Kidney (tissue), 2 donors: ENCODE measurements around the gene ATP6V1G2. TPM values are rescaled to one million over a fixed set of nuclear protein-coding genes. Genes with fewer than 3 reads are reported as not detected.

Experiments used
- polyA plus RNA-seq: library from polyadenylated mRNA; stranded (reverse); fragments of 350-450 nt; fragmentation: Illumina TruSeq; extraction: RNeasy Lipid Tissue Mini Kit (QIAGEN cat#74804); gene quantifications from one replicate; pipeline ENCODE4 v1.2.3, GENCODE V29; 2014; ENCODE audit warnings: low read depth, low replicate concordance; ENCODE audit not compliant: insufficient read depth
- total RNA-seq: library from RNA; stranded (reverse); fragmentation: NEBNext Ultra II Directional; extraction: Animal tissue kit (Norgen Biotek cat#: 25700); gene quantifications from one replicate; pipeline ENCODE4 v1.2.1, GENCODE V29; 2021
- donor health status: DM: yes; HTN: yes; CAD: no.

ATP6V1G2 gene
- total and polyA plus RNA-seq, 2 donors from 2014 or later: 1.2 to 6.0 TPM

Other genes with a start within 250 kb of the ATP6V1G2 start
Only the 30 nearest of the 31 such genes appear.
- 1,532 TPM for gene HLA-B, start 189.4 kb downstream of the ATP6V1G2 start, total RNA-seq
- gene HLA-B, start 189.4 kb downstream of the ATP6V1G2 start, polyA plus RNA-seq: 1,348 TPM
- gene MICA, start 143.0 kb downstream of the ATP6V1G2 start, total RNA-seq: 27.5 TPM
- gene MICA, start 143.0 kb downstream of the ATP6V1G2 start, polyA plus RNA-seq: 34.7 TPM
- 5.7 TPM for gene MICB, start 48.5 kb downstream of the ATP6V1G2 start, total RNA-seq
- gene MICB, start 48.5 kb downstream of the ATP6V1G2 start, polyA plus RNA-seq: 1.5 TPM
- 3.5 TPM for gene MCCD1, start 17.6 kb downstream of the ATP6V1G2 start, total RNA-seq
- gene MCCD1, start 17.6 kb downstream of the ATP6V1G2 start, polyA plus RNA-seq: 325 TPM
- gene DDX39B, start 4.6 kb downstream of the ATP6V1G2 start, total RNA-seq: 295 TPM
- 183 TPM for gene DDX39B, start 4.6 kb downstream of the ATP6V1G2 start, polyA plus RNA-seq
- gene NFKBIL1, start 1.0 kb upstream of the ATP6V1G2 start, total RNA-seq: 20.0 TPM
- 28.2 TPM for gene NFKBIL1, start 1.0 kb upstream of the ATP6V1G2 start, polyA plus RNA-seq
- 0.35 TPM for gene LTA, start 25.7 kb upstream of the ATP6V1G2 start, total RNA-seq
- not detected for gene LTA, start 25.7 kb upstream of the ATP6V1G2 start, polyA plus RNA-seq
- 5.4 TPM for gene TNF, start 29.0 kb upstream of the ATP6V1G2 start, total RNA-seq
- gene TNF, start 29.0 kb upstream of the ATP6V1G2 start, polyA plus RNA-seq: 0.69 TPM
- gene LTB, start 35.8 kb upstream of the ATP6V1G2 start, total RNA-seq: 18.5 TPM
- 6.6 TPM for gene LTB, start 35.8 kb upstream of the ATP6V1G2 start, polyA plus RNA-seq
- gene LST1, start 39.7 kb upstream of the ATP6V1G2 start, total RNA-seq: 31.5 TPM
- 14.8 TPM for gene LST1, start 39.7 kb upstream of the ATP6V1G2 start, polyA plus RNA-seq
- 0.82 TPM for gene NCR3, start 46.4 kb upstream of the ATP6V1G2 start, total RNA-seq
- not detected for gene NCR3, start 46.4 kb upstream of the ATP6V1G2 start, polyA plus RNA-seq
- 44.1 TPM for gene AIF1, start 68.6 kb upstream of the ATP6V1G2 start, total RNA-seq
- 121 TPM for gene AIF1, start 68.6 kb upstream of the ATP6V1G2 start, polyA plus RNA-seq
- gene PRRC2A, start 74.1 kb upstream of the ATP6V1G2 start, total RNA-seq: 159 TPM
- 84.6 TPM for gene PRRC2A, start 74.1 kb upstream of the ATP6V1G2 start, polyA plus RNA-seq
- gene BAG6, start 106.1 kb upstream of the ATP6V1G2 start, total RNA-seq: 232 TPM
- gene BAG6, start 106.1 kb upstream of the ATP6V1G2 start, polyA plus RNA-seq: 215 TPM
- 4.6 TPM for gene APOM, start 109.3 kb upstream of the ATP6V1G2 start, total RNA-seq
- gene APOM, start 109.3 kb upstream of the ATP6V1G2 start, polyA plus RNA-seq: 154 TPM
- 26.5 TPM for gene C6orf47, start 114.2 kb upstream of the ATP6V1G2 start, total RNA-seq
- 25.5 TPM for gene C6orf47, start 114.2 kb upstream of the ATP6V1G2 start, polyA plus RNA-seq
- 17.7 TPM for gene GPANK1, start 118.4 kb upstream of the ATP6V1G2 start, total RNA-seq
- gene GPANK1, start 118.4 kb upstream of the ATP6V1G2 start, polyA plus RNA-seq: 28.6 TPM
- gene CSNK2B, start 119.5 kb upstream of the ATP6V1G2 start, total RNA-seq: 130 TPM
- gene CSNK2B, start 119.5 kb upstream of the ATP6V1G2 start, polyA plus RNA-seq: 270 TPM
- gene LY6G5B, start 123.4 kb upstream of the ATP6V1G2 start, total RNA-seq: 15.1 TPM
- 2.5 TPM for gene LY6G5B, start 123.4 kb upstream of the ATP6V1G2 start, polyA plus RNA-seq
- gene LY6G5C, start 134.5 kb upstream of the ATP6V1G2 start, total RNA-seq: 2.5 TPM
- 4.6 TPM for gene LY6G5C, start 134.5 kb upstream of the ATP6V1G2 start, polyA plus RNA-seq
- gene ABHD16A, start 156.7 kb upstream of the ATP6V1G2 start, total RNA-seq: 48.7 TPM
- 50.2 TPM for gene ABHD16A, start 156.7 kb upstream of the ATP6V1G2 start, polyA plus RNA-seq
- not detected for gene LY6G6F, start 160.3 kb upstream of the ATP6V1G2 start, total RNA-seq
- gene LY6G6F, start 160.3 kb upstream of the ATP6V1G2 start, polyA plus RNA-seq: not detected
- not detected for gene LY6G6D, start 168.7 kb upstream of the ATP6V1G2 start, total RNA-seq
- gene LY6G6D, start 168.7 kb upstream of the ATP6V1G2 start, polyA plus RNA-seq: not detected
- gene LY6G6C, start 175.1 kb upstream of the ATP6V1G2 start, total RNA-seq: not detected
- not detected for gene LY6G6C, start 175.1 kb upstream of the ATP6V1G2 start, polyA plus RNA-seq
- gene MPIG6B, start 176.8 kb upstream of the ATP6V1G2 start, total RNA-seq: 0.60 TPM
- gene MPIG6B, start 176.8 kb upstream of the ATP6V1G2 start, polyA plus RNA-seq: not detected
- 98.9 TPM for gene DDAH2, start 182.7 kb upstream of the ATP6V1G2 start, total RNA-seq
- 147 TPM for gene DDAH2, start 182.7 kb upstream of the ATP6V1G2 start, polyA plus RNA-seq
- gene CLIC1, start 189.9 kb upstream of the ATP6V1G2 start, total RNA-seq: 456 TPM
- gene CLIC1, start 189.9 kb upstream of the ATP6V1G2 start, polyA plus RNA-seq: 489 TPM
- 23.7 TPM for gene MSH5, start 193.4 kb upstream of the ATP6V1G2 start, total RNA-seq
- gene MSH5, start 193.4 kb upstream of the ATP6V1G2 start, polyA plus RNA-seq: 14.4 TPM
- gene SAPCD1, start 216.0 kb upstream of the ATP6V1G2 start, total RNA-seq: 6.5 TPM
- gene SAPCD1, start 216.0 kb upstream of the ATP6V1G2 start, polyA plus RNA-seq: 6.8 TPM
- gene VWA7, start 230.7 kb upstream of the ATP6V1G2 start, total RNA-seq: 32.5 TPM
- 10.2 TPM for gene VWA7, start 230.7 kb upstream of the ATP6V1G2 start, polyA plus RNA-seq